Aorta (tissue), 5 donors: Measurements from ENCODE around the gene ATG14. TPM values are rescaled to one million over a fixed set of nuclear protein-coding genes. Genes with fewer than 3 reads are reported as not detected.
"Not testable (repeated sequence)": the region's sequence is repeated elsewhere in the genome, so short reads cannot be mapped to it uniquely, and the experiment has no call there.

Experiments
- ATAC-seq: fragments of 200-7000 bp; cut with Tn5 transposase; one replicate; pipeline ENCODE4 v1.9.1; 2022; ENCODE audit warnings: moderate library complexity; ENCODE audit not compliant: low FRiP score
- DNase-seq, 2 donors: peaks; one replicate each; pipeline ENCODE4 v3.0.0-alpha.2; 2020
- H3K27ac ChIP-seq, 2 donors: one replicate each; pipeline ENCODE4 v1.5.1; 2013; ENCODE audit warnings: low read length in 2 of 2, mild to moderate bottlenecking in 2 of 2, moderate library complexity in 2 of 2, control low read depth in 1 of 2, inconsistent platforms in 1 of 2, low read depth in 1 of 2
- H3K27me3 ChIP-seq, 2 donors: one replicate each; pipeline ENCODE4 v1.6.1; 2013; ENCODE audit warnings: control low read depth in 1 of 2, low read length in 1 of 2, mild to moderate bottlenecking in 1 of 2, moderate library complexity in 1 of 2; ENCODE audit not compliant: insufficient read depth in 2 of 2, control insufficient read depth in 1 of 2
- H3K36me3 ChIP-seq, 2 donors: one replicate each; pipeline ENCODE4 v1.6.1; 2013; ENCODE audit warnings: control low read depth in 1 of 2, low read length in 1 of 2, mild to moderate bottlenecking in 1 of 2; ENCODE audit not compliant: insufficient read depth in 2 of 2, control insufficient read depth in 1 of 2
- H3K4me1 ChIP-seq, 2 donors: one replicate each; pipeline ENCODE4 v1.6.1; 2013; ENCODE audit warnings: low read length in 2 of 2, control low read depth in 1 of 2, mild to moderate bottlenecking in 1 of 2, moderate library complexity in 1 of 2; ENCODE audit not compliant: insufficient read depth in 2 of 2, control insufficient read depth in 1 of 2
- H3K4me3 ChIP-seq, 2 donors: one replicate each; pipeline ENCODE4 v1.5.1; 2013; ENCODE audit warnings: low read length in 2 of 2, control low read depth in 1 of 2, mild to moderate bottlenecking in 1 of 2
- H3K9me3 ChIP-seq: one replicate; pipeline ENCODE4 v1.6.1; 2013; ENCODE audit warnings: mild to moderate bottlenecking, low read length; ENCODE audit not compliant: control insufficient read depth
- WGBS, 2 donors: extraction: QIAGEN DNeasy Blood & Tissue Kit; methylation state at CpG; one replicate each; pipeline ENCODE4 v1.1.7; 2013; 5-methylcytosine and 5-hydroxymethylcytosine counted together
- intact Hi-C, 2 donors: fragments of 100-400 bp; cut with DNase I; formaldehyde crosslinking; loops; one replicate each; pipeline versions ENCODE4 v1.14.2 to v1.15.0; 2022
- polyA plus RNA-seq, 2 donors: library from polyadenylated mRNA; stranded (reverse); fragments of 200-250 nt; gene quantifications; one replicate each; pipeline ENCODE4 v1.2.3, GENCODE V29; 2013
- total RNA-seq, 2 donors: library from RNA; stranded (reverse); fragmentation: NEBNext Ultra II Directional; extraction: Animal tissue kit (Norgen Biotek cat#: 25700); gene quantifications; one replicate each; pipeline ENCODE4 v1.2.1, GENCODE V29; 2021
- donor health status: healthy with polysubstance abuse.
- donor health status: Bipolar disorder and iron deficiency.
- donor health status: DM: no; HTN: no; CAD: no.
- donor health status: DM: no; HTN: no; CAD: no.
- donor health status: DM: yes; HTN: yes; CAD: no.

ATG14 gene
- total and polyA plus RNA-seq, 4 donors, result 6.0 to 19.4 (median 15.1) TPM

- Histone ChIP-seq H3K9me3 (no peaks in the 10 kb centered on the region), H3K4me3 (no peak overlapping the region), H3K27ac (no peak overlapping the region), H3K27me3 (no peaks in the 10 kb centered on the region), H3K4me1 (no peaks in the 10 kb centered on the region), H3K36me3 (no peaks in the 10 kb centered on the region)
- no peak for DNase-seq
- intact Hi-C loops, result loop anchor here (5.0 to 10.0 kb wide), 3 partner anchors 175 to 212 kb away; no protein-coding TSS in a partner anchor
- ATAC-seq, result no peak
- WGBS, 2 donors, result 80 to 83% methylated on average over 4 of the region's 4 CpGs
These were observed 15.3 kb upstream of the ATG14 start for GRCh38 chr14:55426891-55427290.

GRCh38 chr14:55425091-55425490 lies 13.5 kb upstream of the ATG14 start:
- Histone ChIP-seq H3K27ac (no peak overlapping the region), H3K27me3 (no peaks in the 10 kb centered on the region), H3K4me1 (no peaks in the 10 kb centered on the region), H3K9me3 (no peaks in the 10 kb centered on the region), H3K36me3 (no peaks in the 10 kb centered on the region), H3K4me3 (no peak overlapping the region)
- no peak for DNase-seq
- intact Hi-C loops, result loop anchor here (5.0 to 10.0 kb wide), 3 partner anchors 173 to 210 kb away; no protein-coding TSS in a partner anchor
- WGBS, 2 donors, result 91 to 92% methylated on average over 1 of the region's 1 CpG
- ATAC-seq, result no peak

GRCh38 chr14:55423969-55424368 lies 12.3 kb upstream of the ATG14 start:
- no peak overlapping the region for H3K27ac ChIP-seq
- H3K9me3 ChIP-seq, result no peaks in the 10 kb centered on the region
- no peaks in the 10 kb centered on the region for H3K36me3 ChIP-seq
- ATAC-seq (no peak), DNase-seq (no peak)
- intact Hi-C loops, result loop anchor here (10.0 kb wide), 2 partner anchors 179 to 209 kb away; no protein-coding TSS in a partner anchor
- no peaks in the 10 kb centered on the region for H3K4me1 ChIP-seq
- no peak overlapping the region for H3K4me3 ChIP-seq
- 6 to 13% methylated on average over 2 of the region's 2 CpGs for WGBS, 2 donors
- no peaks in the 10 kb centered on the region for H3K27me3 ChIP-seq

GRCh38 chr14:55422338-55422737 lies 10.7 kb upstream of the ATG14 start:
- ATAC-seq, H3K4me3 ChIP-seq, H3K4me1 ChIP-seq, H3K27ac ChIP-seq, H3K9me3 ChIP-seq, H3K27me3 ChIP-seq, H3K36me3 ChIP-seq, DNase-seq: not testable (repeated sequence)
- 93 to 95% methylated on average over 11 of the region's 11 CpGs for WGBS, 2 donors
- intact Hi-C loops, result loop anchor here (10.0 kb wide), 2 partner anchors 178 to 208 kb away; no protein-coding TSS in a partner anchor

GRCh38 chr14:55419663-55420062 lies 8.0 kb upstream of the ATG14 start:
- 96 to 98% methylated on average over 1 of the region's 1 CpG for WGBS, 2 donors
- no peak overlapping the region for H3K27ac ChIP-seq
- no peaks in the 10 kb centered on the region for H3K9me3 ChIP-seq
- no peaks in the 10 kb centered on the region for H3K4me1 ChIP-seq
- H3K36me3 ChIP-seq, result no peaks in the 10 kb centered on the region
- DNase-seq, result no peak
- H3K27me3 ChIP-seq, result no peaks in the 10 kb centered on the region
- intact Hi-C loops, result loop anchor here (10.0 kb wide), 4 partner anchors 145 to 205 kb away; partner anchors contain the start of gene FBXO34 (in 1 of the 2)
- H3K4me3 ChIP-seq, result no peak overlapping the region
- no peak for ATAC-seq

GRCh38 chr14:55418411-55418810 lies 6.8 kb upstream of the ATG14 start:
- Histone ChIP-seq H3K9me3 (no peaks in the 10 kb centered on the region), H3K36me3 (no peaks in the 10 kb centered on the region), H3K4me3 (no peak overlapping the region), H3K27ac (no peak overlapping the region), H3K27me3 (no peaks in the 10 kb centered on the region), H3K4me1 (no peaks in the 10 kb centered on the region)
- no peak for DNase-seq
- 36 to 42% methylated on average over 6 of the region's 6 CpGs for WGBS, 2 donors
- ATAC-seq, result no peak
- intact Hi-C loops, result loop anchor here (10.0 kb wide), 2 partner anchors 144 to 154 kb away; partner anchors contain the start of gene FBXO34 (in 1 of the 2)

- DNase-seq (no peak), ATAC-seq (no peak)
- Histone ChIP-seq H3K9me3 (no peaks in the 10 kb centered on the region), H3K27me3 (no peaks in the 10 kb centered on the region), H3K27ac (no peak overlapping the region), H3K4me1 (no peaks in the 10 kb centered on the region), H3K4me3 (no peak overlapping the region), H3K36me3 (no peaks in the 10 kb centered on the region)
- intact Hi-C loops, result loop anchor here (10.0 kb wide), 2 partner anchors 143 to 153 kb away; partner anchors contain the start of gene FBXO34 (in 1 of the 2)
These were observed 6.3 kb upstream of the ATG14 start for GRCh38 chr14:55417955-55418354.

GRCh38 chr14:55416866-55417265 lies 5.2 kb upstream of the ATG14 start:
- no peaks in the 10 kb centered on the region for H3K9me3 ChIP-seq
- no peaks in the 10 kb centered on the region for H3K36me3 ChIP-seq
- no peak overlapping the region for H3K27ac ChIP-seq
- no peaks in the 10 kb centered on the region for H3K27me3 ChIP-seq
- H3K4me3 ChIP-seq, result no peak overlapping the region
- WGBS, 2 donors, result 44 to 48% methylated on average over 5 of the region's 5 CpGs
- no peaks in the 10 kb centered on the region for H3K4me1 ChIP-seq
- DNase-seq (no peak), ATAC-seq (no peak)
- intact Hi-C loops, result loop anchor here (10.0 kb wide), 2 partner anchors 142 to 152 kb away; partner anchors contain the start of gene FBXO34 (in 1 of the 2)

- Histone ChIP-seq H3K36me3 (no peaks in the 10 kb centered on the region), H3K9me3 (no peaks in the 10 kb centered on the region), H3K27me3 (no peaks in the 10 kb centered on the region), H3K4me3 (no peak overlapping the region), H3K27ac (no peak overlapping the region), H3K4me1 (peaks cover under 1 to 2% of the 10 kb centered on the region in 2 donors)
- intact Hi-C loops, result loop anchor here (10.0 kb wide), 2 partner anchors 140 to 150 kb away; partner anchors contain the start of gene FBXO34 (in 1 of the 2)
- WGBS, 2 donors, result 78 to 81% methylated on average over 3 of the region's 3 CpGs
- no peak for ATAC-seq
- no peak for DNase-seq
These were observed 2.9 kb upstream of the ATG14 start for GRCh38 chr14:55414551-55414950.
